SJSA1 (cell line): Measurements from ENCODE around the gene NR0B2. TPM values are rescaled to one million over a fixed set of nuclear protein-coding genes. Genes with fewer than 3 reads are reported as not detected.

ENCODE experiments used
- DNase-seq, 2 experiments: peaks; one replicate each; pipeline ENCODE4 v3.0.0-alpha.2; 2015 to 2020; ENCODE audit warnings: low spot score in 2 of 2, low read depth in 1 of 2
- H3K27ac ChIP-seq: fragments of 250-450 bp; sonication (Bioruptor Pico); 2 replicates; pipeline ENCODE4 v1.5.1; 2020; ENCODE audit warnings: mild to moderate bottlenecking, moderate library complexity
- H3K27me3 ChIP-seq: fragments of 250-450 bp; sonication (Bioruptor Pico); replicated peaks from 2 replicates; pipeline ENCODE4 v1.5.1; 2020; ENCODE audit warnings: mild to moderate bottlenecking, moderate library complexity
- H3K36me3 ChIP-seq: fragments of 250-450 bp; sonication (Bioruptor Pico); 2 replicates; pipeline ENCODE4 v1.5.1; 2020; ENCODE audit warnings: mild to moderate bottlenecking
- H3K4me1 ChIP-seq: fragments of 250-450 bp; sonication (Bioruptor Pico); replicated peaks from 2 replicates; pipeline ENCODE4 v1.6.1; 2021; ENCODE audit warnings: mild to moderate bottlenecking
- H3K4me3 ChIP-seq: fragments of 250-450 bp; sonication (Bioruptor Pico); 2 replicates; pipeline ENCODE4 v1.5.1; 2020; ENCODE audit warnings: mild to moderate bottlenecking
- H3K9me3 ChIP-seq: fragments of 250-450 bp; sonication (Bioruptor Pico); replicated peaks from 2 replicates; pipeline ENCODE4 v1.5.1; 2020; ENCODE audit warnings: mild to moderate bottlenecking
- total RNA-seq: library from RNA; depleted of rRNA; stranded (reverse); fragments of >200 nt; shearing (Covaris generic); gene quantifications from 2 replicates; pipeline ENCODE4 v1.2.3, GENCODE V29; 2014

The NR0B2 gene
- total RNA-seq, 1 experiment from 2014 or later, result not detected

GRCh38 chr1:26921126-26921539, 7.4 kb upstream of the NR0B2 start:
- Histone ChIP-seq H3K36me3 (peaks cover 44% of the 10 kb centered on the region), H3K4me3 (peak overlapping the region; percentile 89), H3K4me1 (peaks cover 21% of the 10 kb centered on the region), H3K9me3 (peaks cover 2% of the 10 kb centered on the region; the same call in 1 of the 2 replicates), H3K27ac (peak overlapping the region; percentile 83), H3K27me3 (no peaks in the 10 kb centered on the region)
- no peak for DNase-seq

DNA sequence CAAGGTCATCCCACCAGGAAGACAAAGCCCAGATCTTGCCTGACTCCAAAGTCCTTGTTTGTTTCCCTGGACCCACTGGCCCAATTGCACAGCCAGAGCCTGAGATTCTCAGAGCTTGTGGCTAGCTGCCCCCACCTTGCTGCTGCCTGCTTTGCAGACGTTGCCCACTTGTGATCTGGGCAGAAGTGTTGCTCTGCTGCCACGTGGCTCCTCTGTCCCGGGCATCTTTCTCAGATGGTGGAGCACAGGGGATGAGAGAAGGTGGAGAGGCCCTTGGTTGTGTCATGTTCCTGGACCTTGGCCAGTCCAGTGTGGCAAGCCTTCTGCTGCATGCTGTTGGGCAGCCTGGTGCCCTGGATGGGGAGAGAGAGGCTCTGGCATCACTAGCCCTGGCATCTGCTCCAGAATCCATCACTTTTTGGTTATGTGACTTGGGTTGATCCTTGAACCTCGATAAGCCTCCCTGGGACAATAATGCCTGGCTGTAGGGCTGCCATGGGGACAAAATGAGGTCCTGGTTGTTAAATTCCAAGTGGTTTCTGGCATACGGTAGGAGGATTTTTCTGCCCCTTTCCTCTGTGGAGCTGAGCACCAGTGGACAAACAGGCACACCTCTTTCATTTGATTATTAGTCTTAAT, 1.5 kb upstream of the NR0B2 start:
- H3K36me3 ChIP-seq, result no peaks in the 10 kb centered on the region
- H3K9me3 ChIP-seq, result no peaks in the 10 kb centered on the region
- no peak overlapping the region for H3K27ac ChIP-seq
- no peaks in the 10 kb centered on the region for H3K4me1 ChIP-seq
- H3K27me3 ChIP-seq, result no peaks in the 10 kb centered on the region
- no peak for DNase-seq
- no peak overlapping the region for H3K4me3 ChIP-seq

DNA sequence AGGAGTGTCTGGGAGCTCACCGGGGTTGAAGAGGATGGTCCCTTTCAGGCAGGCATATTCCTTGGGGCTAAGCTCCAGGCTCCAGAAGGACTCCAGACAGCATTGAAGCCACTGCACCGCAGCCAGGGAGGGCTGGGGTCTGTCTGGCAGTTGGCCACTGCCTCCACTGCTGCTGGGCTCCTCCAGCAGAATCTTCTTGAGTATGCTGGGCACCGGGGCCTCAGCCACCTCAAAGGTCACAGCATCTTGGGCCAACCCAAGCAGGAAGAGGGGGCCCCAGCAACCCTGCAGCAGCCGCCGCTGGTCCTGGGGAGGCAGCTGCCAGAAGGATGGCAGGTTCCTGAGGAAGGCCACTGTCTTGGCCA, 404 bp downstream of the NR0B2 start:
- Histone ChIP-seq H3K9me3 (no peaks in the 10 kb centered on the region), H3K36me3 (no peaks in the 10 kb centered on the region), H3K4me3 (no peak overlapping the region), H3K27me3 (no peaks in the 10 kb centered on the region), H3K4me1 (no peaks in the 10 kb centered on the region), H3K27ac (no peak overlapping the region)
- no peak for DNase-seq

DNA sequence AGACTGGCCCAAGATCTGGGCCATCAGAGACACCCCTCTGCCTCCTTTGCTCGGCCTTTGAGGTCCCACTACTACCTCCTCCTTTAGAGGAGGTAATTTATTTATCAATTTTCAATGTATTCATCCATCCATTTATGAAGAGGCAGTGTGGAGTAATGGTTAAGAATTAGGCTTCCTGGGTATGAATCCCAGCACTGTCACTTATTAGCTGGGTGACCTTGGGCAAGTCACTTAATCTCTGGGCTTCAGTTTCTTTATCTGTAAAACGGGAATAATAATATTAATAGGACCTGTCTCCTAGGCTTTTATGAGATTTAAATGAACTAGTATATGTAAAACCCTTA, 1.7 kb downstream of the NR0B2 start:
- no peak for DNase-seq

GRCh38 chr1:26911399-26912146, 2.2 kb downstream of the NR0B2 start:
- no peaks in the 10 kb centered on the region for H3K36me3 ChIP-seq
- H3K27ac ChIP-seq, result no peak overlapping the region
- no peaks in the 10 kb centered on the region for H3K27me3 ChIP-seq
- no peak for DNase-seq
- no peak overlapping the region for H3K4me3 ChIP-seq
- H3K4me1 ChIP-seq, result no peaks in the 10 kb centered on the region
- H3K9me3 ChIP-seq, result no peaks in the 10 kb centered on the region

More for the DNA sequence above, 1.7 kb downstream of the NR0B2 start:
- H3K4me3 ChIP-seq, result no peak overlapping the region
- H3K27ac ChIP-seq, result no peak overlapping the region
- no peaks in the 10 kb centered on the region for H3K4me1 ChIP-seq
- H3K27me3 ChIP-seq, result no peaks in the 10 kb centered on the region
- no peaks in the 10 kb centered on the region for H3K9me3 ChIP-seq
- no peaks in the 10 kb centered on the region for H3K36me3 ChIP-seq

DNA sequence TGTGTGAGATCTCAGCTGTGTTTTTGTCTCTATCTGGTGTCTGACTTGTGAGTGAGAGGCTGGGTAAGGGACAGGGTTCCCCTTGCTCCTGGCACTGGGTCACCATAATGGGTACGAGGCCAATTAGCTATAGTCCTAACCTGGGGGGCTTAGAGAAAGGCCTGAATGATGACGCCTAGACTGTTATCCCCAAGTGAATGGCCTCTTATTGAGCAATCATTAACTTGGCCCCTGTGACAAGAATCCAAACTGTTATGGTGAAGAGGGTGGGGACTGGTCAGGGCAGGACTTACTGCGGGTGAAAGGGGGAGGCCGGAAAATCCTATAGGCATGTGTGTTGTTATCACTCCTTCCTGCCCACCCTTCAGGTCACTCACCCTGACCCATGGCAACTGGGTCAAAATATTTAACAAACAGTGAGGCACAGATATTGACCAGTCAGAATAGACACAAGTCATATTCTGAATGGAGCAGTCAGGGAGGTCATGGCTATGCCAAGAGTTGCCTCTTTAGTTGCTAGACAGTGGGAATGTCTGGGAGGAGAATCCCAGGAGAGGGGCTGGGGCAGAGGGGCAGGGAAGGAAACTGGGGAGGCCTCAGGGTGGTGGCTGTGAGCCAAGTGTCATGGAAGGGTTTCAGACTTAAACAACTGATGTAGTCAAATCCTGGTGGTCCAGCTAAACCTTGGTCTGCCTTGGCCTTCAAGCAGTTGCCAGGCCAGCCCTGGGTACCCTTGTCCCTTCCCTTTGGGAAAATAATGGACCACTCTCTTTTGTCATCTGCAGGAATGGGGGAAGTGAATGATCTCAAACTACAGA, 3.2 kb downstream of the NR0B2 start:
- Histone ChIP-seq H3K27ac (no peak overlapping the region), H3K4me1 (no peaks in the 10 kb centered on the region), H3K4me3 (no peak overlapping the region), H3K27me3 (no peaks in the 10 kb centered on the region), H3K36me3 (no peaks in the 10 kb centered on the region), H3K9me3 (no peaks in the 10 kb centered on the region)
- no peak for DNase-seq

- Histone ChIP-seq H3K36me3 (no peaks in the 10 kb centered on the region), H3K4me3 (no peak overlapping the region), H3K4me1 (no peaks in the 10 kb centered on the region), H3K9me3 (no peaks in the 10 kb centered on the region), H3K27ac (no peak overlapping the region), H3K27me3 (no peaks in the 10 kb centered on the region)
- no peak for DNase-seq
Observed at GRCh38 chr1:26909951-26910342, 3.8 kb downstream of the NR0B2 start.

DNA sequence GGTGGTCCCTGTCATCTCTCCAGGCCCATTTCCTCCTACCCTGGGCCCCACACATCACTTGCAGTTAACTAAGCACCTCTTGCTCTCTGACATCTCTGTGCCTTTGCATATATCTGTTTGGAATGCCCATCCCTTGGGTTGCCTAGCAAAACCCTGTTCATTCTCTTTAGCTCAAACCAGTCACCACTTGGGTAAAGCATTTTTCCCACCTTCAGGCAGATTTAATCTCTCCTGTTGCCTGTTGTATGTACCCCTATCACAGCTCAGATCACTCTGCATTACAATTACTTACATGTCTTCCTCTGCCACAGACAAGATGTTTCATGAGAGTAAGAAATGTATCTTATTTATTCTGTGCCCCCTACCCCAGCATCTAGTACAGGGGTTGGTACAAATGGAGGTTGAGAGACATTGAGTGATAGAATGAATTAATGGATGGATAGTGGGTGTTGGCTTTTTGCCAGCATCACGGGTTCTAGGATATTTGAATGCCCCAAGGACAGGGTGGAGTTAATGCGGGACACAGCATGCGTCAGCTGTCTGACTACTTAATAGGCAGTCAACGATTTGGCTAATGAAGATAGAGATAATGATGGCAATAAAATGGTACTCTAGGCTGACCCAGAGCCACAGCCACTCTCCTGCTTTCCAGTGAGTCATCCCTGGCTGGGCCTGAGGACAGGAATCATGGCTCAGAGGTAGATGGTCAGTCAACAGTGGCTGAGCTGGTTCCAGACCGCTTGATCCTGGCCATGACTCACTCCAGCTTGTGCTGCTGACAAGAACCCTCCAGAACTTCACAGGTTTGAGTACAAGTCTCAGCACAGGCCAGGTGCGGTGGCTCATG, 6.5 kb downstream of the NR0B2 start:
- Histone ChIP-seq H3K4me3 (no peak overlapping the region), H3K4me1 (no peaks in the 10 kb centered on the region), H3K27ac (no peak overlapping the region), H3K36me3 (no peaks in the 10 kb centered on the region), H3K9me3 (no peaks in the 10 kb centered on the region), H3K27me3 (no peaks in the 10 kb centered on the region)
- DNase-seq, result peak in 1 of 2 experiments; percentile 54

- Histone ChIP-seq H3K4me1 (peaks cover 13% of the 10 kb centered on the region), H3K27me3 (no peaks in the 10 kb centered on the region), H3K36me3 (peaks cover 22% of the 10 kb centered on the region), H3K27ac (peak overlapping the region; percentile 63), H3K9me3 (peaks cover 8% of the 10 kb centered on the region), H3K4me3 (peak overlapping the region; percentile 78)
- no peak for DNase-seq
Observed at GRCh38 chr1:26900815-26901511, 12.8 kb downstream of the NR0B2 start.

GRCh38 chr1:26900001-26900814, 13.6 kb downstream of the NR0B2 start, which contains the start of gene GPATCH3:
Gene GPATCH3 (minus strand): TSS chr1:26900467. CDS start chr1:26900442, 25 bp downstream.
- Histone ChIP-seq H3K27me3 (no peaks in the 10 kb centered on the region), H3K4me1 (peaks cover 13% of the 10 kb centered on the region), H3K36me3 (peaks cover 26% of the 10 kb centered on the region), H3K27ac (peak within 1 kb of the TSS; percentile 63), H3K4me3 (peak within 1 kb of the TSS; percentile 78), H3K9me3 (peaks cover 8% of the 10 kb centered on the region)
- DNase-seq, result peak; percentile 90 to 93

GRCh38 chr1:26897351-26897750, 16.4 kb downstream of the NR0B2 start:
- peaks cover 8% of the 10 kb centered on the region for H3K9me3 ChIP-seq

GRCh38 chr1:26894263-26894662, 19.5 kb downstream of the NR0B2 start:
- no peak overlapping the region for H3K27ac ChIP-seq
- no peak for DNase-seq

More at GRCh38 chr1:26897351-26897750, 16.4 kb downstream of the NR0B2 start:
- no peak for DNase-seq
- no peak overlapping the region for H3K27ac ChIP-seq
- peaks cover 13% of the 10 kb centered on the region for H3K4me1 ChIP-seq
- no peak overlapping the region for H3K4me3 ChIP-seq
- H3K27me3 ChIP-seq, result no peaks in the 10 kb centered on the region
- peaks cover 51% of the 10 kb centered on the region for H3K36me3 ChIP-seq

More at GRCh38 chr1:26894263-26894662, 19.5 kb downstream of the NR0B2 start:
- Histone ChIP-seq H3K9me3 (no peaks in the 10 kb centered on the region), H3K4me1 (peaks cover 13% of the 10 kb centered on the region), H3K36me3 (peaks cover 71% of the 10 kb centered on the region), H3K27me3 (no peaks in the 10 kb centered on the region), H3K4me3 (no peak overlapping the region)
